Measurements from ENCODE around the gene ADAM19. TPM values are rescaled to one million over a fixed set of nuclear protein-coding genes. Genes with fewer than 3 reads are reported as not detected.
A peak's percentile ranks its signal among the peaks of the same experiment; 100 is the strongest.

Gene ADAM19
- total and polyA plus RNA-seq, 2 donors (not counting 1 experiment from before 2014, with no cell fraction given): 13.0 to 65.2 TPM

DNA sequence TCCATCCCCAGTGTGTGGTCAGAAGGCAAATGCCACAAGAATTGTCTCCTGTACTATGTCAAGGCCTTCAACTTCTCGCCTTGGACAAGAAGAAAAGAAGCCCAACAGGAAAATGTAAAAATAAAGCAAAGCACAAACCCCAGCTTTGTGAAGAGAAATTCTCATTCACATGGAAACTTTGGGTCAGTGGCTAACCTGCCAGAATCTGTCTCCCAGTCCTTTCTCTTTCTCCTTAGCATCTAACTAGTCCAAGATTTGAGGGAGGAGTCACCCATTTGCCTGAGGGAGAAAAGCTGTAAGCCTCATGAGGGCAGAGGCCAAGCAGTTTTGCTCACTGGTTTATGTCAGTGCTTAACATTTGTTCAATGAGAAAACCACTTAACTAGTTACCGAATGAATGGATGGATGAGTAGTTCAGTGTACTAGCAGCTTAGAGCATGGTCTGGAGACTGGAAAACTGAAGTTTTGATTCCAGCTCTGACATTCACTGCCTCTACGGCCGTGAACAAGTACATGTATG lies 36.0 kb downstream of the ADAM19 start:
- Histone ChIP-seq H3K9ac (ENCODE audit: insufficient read depth, low read length) (no peak overlapping the region), H3K4me3 (replicated peaks in 1 of 4; ENCODE audit: control extremely low read depth in 1 of 4, insufficient read depth in 1 of 4, low read depth in 3 of 4, low read length in 4 of 4) (no peak overlapping the region), H3K36me3 (ENCODE audit: control insufficient read depth, insufficient read depth, low read length) (peaks cover 3% of the 10 kb centered on the region), H3K27ac (ENCODE audit: insufficient read depth, low read length) (no peak overlapping the region), H3K4me2 (ENCODE audit: extremely low read depth, insufficient read depth, low read length) (no peak overlapping the region), H3K9me3 (ENCODE audit: control insufficient read depth, insufficient read depth, low read depth, low read length) (no peaks in the 10 kb centered on the region), H4K20me1 (ENCODE audit: control insufficient read depth, extremely low read depth, insufficient read depth, low read length) (no peaks in the 10 kb centered on the region), H3K27me3 (ENCODE audit: control insufficient read depth, insufficient read depth, low read length) (no peaks in the 10 kb centered on the region), H3K4me1 (ENCODE audit: control insufficient read depth, extremely low read depth, insufficient read depth, low read length) (peaks cover 35% of the 10 kb centered on the region), H2AFZ (ENCODE audit: low read length) (no peak overlapping the region), H3K79me2 (ENCODE audit: control insufficient read depth, insufficient read depth, low read length) (peaks cover 19% of the 10 kb centered on the region)
- DNase-seq (ENCODE audit: low read depth in 2 of 2): peak in 1 of 2 donors; percentile 39
- TF ChIP-seq, protein P1, sequence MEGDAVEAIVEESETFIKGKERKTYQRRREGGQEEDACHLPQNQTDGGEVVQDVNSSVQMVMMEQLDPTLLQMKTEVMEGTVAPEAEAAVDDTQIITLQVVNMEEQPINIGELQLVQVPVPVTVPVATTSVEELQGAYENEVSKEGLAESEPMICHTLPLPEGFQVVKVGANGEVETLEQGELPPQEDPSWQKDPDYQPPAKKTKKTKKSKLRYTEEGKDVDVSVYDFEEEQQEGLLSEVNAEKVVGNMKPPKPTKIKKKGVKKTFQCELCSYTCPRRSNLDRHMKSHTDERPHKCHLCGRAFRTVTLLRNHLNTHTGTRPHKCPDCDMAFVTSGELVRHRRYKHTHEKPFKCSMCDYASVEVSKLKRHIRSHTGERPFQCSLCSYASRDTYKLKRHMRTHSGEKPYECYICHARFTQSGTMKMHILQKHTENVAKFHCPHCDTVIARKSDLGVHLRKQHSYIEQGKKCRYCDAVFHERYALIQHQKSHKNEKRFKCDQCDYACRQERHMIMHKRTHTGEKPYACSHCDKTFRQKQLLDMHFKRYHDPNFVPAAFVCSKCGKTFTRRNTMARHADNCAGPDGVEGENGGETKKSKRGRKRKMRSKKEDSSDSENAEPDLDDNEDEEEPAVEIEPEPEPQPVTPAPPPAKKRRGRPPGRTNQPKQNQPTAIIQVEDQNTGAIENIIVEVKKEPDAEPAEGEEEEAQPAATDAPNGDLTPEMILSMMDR (conservative IDR thresholded peaks at IDR 0.05 in 1 of 2, IDR thresholded peaks at IDR 0.05 in 1 of 2; ENCODE audit: low read depth in 1 of 2, low read length in 2 of 2): no peak
- TF ChIP-seq EZH2 (IDR thresholded peaks at IDR 0.05; ENCODE audit: low read length, missing control alignments): no peak

DNA sequence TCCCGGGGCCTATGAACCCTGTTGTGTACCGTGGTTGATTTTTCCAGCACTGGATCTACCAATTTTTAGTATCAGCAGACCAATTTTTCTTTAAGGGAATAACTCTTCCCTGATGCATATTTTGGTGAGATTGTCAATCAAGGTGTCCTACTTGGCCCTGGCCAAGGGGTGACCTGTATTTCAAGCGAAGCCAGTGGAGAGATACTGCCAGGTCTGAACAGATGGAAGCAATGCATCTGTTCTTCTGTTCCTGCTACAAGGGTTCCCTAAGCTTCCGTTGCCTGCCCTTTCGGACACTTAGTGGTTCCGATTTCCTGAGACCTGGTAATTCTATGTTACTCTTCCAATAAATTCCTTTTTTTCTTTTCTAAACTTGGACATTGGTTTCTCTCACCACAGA lies 37.3 kb downstream of the ADAM19 start:
- H3K36me3 ChIP-seq (ENCODE audit: control insufficient read depth, insufficient read depth, low read length): peaks cover 3% of the 10 kb centered on the region
- no peaks in the 10 kb centered on the region for H3K9me3 ChIP-seq (ENCODE audit: control insufficient read depth, insufficient read depth, low read depth, low read length)
- H3K9ac ChIP-seq (ENCODE audit: insufficient read depth, low read length): no peak overlapping the region
- no peak overlapping the region for H3K27ac ChIP-seq (ENCODE audit: insufficient read depth, low read length)
- no peaks in the 10 kb centered on the region for H4K20me1 ChIP-seq (ENCODE audit: control insufficient read depth, extremely low read depth, insufficient read depth, low read length)
- peaks cover 17% of the 10 kb centered on the region for H3K79me2 ChIP-seq (ENCODE audit: control insufficient read depth, insufficient read depth, low read length)
- no peak for TF ChIP-seq EZH2 (IDR thresholded peaks at IDR 0.05; ENCODE audit: low read length, missing control alignments)
- TF ChIP-seq, protein P1 (conservative IDR thresholded peaks at IDR 0.05 in 1 of 2, IDR thresholded peaks at IDR 0.05 in 1 of 2; ENCODE audit: low read depth in 1 of 2, low read length in 2 of 2): no peak
- H3K27me3 ChIP-seq (ENCODE audit: control insufficient read depth, insufficient read depth, low read length): no peaks in the 10 kb centered on the region
- H3K4me2 ChIP-seq (ENCODE audit: extremely low read depth, insufficient read depth, low read length): no peak overlapping the region
- no peak overlapping the region for H3K4me3 ChIP-seq (replicated peaks in 1 of 4; ENCODE audit: control extremely low read depth in 1 of 4, insufficient read depth in 1 of 4, low read depth in 3 of 4, low read length in 4 of 4)
- H3K4me1 ChIP-seq (ENCODE audit: control insufficient read depth, extremely low read depth, insufficient read depth, low read length): peaks cover 31% of the 10 kb centered on the region
- DNase-seq (ENCODE audit: low read depth in 2 of 2): no peak
- no peak overlapping the region for H2AFZ ChIP-seq (ENCODE audit: low read length)

DNA sequence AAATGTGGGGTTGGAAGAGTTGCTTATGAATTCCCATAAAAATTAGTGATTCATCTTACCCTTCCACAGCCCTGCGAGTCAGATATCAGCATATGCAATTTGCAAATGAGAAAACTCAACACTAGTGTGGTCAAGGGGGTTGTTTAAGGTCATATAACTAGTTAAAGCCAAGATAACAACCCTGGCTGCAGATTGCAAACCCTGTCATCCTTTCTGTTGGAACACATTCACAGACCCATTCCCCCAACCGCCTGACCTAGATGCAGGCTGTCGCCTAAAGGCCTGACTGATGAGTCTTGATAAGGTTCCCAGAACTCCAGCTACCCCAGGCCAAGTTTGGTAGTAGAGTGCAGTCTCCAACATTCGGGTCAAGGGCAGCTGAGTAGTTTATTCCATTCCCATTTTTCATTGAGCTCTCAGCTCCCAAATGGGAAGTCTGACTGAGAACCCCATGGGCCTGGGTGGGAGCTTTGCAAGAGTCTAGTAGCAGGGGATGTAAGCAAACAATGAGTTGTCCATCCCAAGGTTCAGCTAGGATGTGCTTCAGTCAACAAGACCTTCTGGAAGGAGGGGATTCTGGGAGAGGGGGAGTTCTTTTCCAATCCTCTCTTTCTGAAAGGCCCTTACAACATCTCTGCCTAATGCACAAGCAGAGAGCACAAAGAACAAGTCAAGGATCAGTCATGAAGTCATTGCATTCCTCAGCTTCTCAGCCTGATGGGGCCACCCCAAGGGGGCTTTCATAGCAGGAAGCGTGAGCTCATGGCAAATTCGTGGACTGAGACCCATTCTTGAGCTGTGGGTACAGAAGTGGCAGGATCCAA lies 40.3 kb downstream of the ADAM19 start:
- TF ChIP-seq, protein P1 (conservative IDR thresholded peaks at IDR 0.05 in 1 of 2, IDR thresholded peaks at IDR 0.05 in 1 of 2; ENCODE audit: low read depth in 1 of 2, low read length in 2 of 2): no peak
- no peak for TF ChIP-seq EZH2 (IDR thresholded peaks at IDR 0.05; ENCODE audit: low read length, missing control alignments)
- Histone ChIP-seq H3K9ac (ENCODE audit: insufficient read depth, low read length) (no peak overlapping the region), H2AFZ (ENCODE audit: low read length) (no peak overlapping the region), H3K4me3 (replicated peaks in 1 of 4; ENCODE audit: control extremely low read depth in 1 of 4, insufficient read depth in 1 of 4, low read depth in 3 of 4, low read length in 4 of 4) (no peak overlapping the region), H3K27ac (ENCODE audit: insufficient read depth, low read length) (peak overlapping the region; percentile 44), H4K20me1 (ENCODE audit: control insufficient read depth, extremely low read depth, insufficient read depth, low read length) (no peaks in the 10 kb centered on the region), H3K27me3 (ENCODE audit: control insufficient read depth, insufficient read depth, low read length) (no peaks in the 10 kb centered on the region), H3K4me1 (ENCODE audit: control insufficient read depth, extremely low read depth, insufficient read depth, low read length) (peaks cover 17% of the 10 kb centered on the region), H3K4me2 (ENCODE audit: extremely low read depth, insufficient read depth, low read length) (no peak overlapping the region), H3K36me3 (ENCODE audit: control insufficient read depth, insufficient read depth, low read length) (peaks cover 3% of the 10 kb centered on the region), H3K9me3 (ENCODE audit: control insufficient read depth, insufficient read depth, low read depth, low read length) (no peaks in the 10 kb centered on the region), H3K79me2 (ENCODE audit: control insufficient read depth, insufficient read depth, low read length) (peaks cover 8% of the 10 kb centered on the region)
- DNase-seq (ENCODE audit: low read depth in 2 of 2): peak; percentile 73 to 95
